ENCODE measurements around the gene TAAR6.
"Not testable (repeated sequence)": the region's sequence is repeated elsewhere in the genome, so short reads cannot be mapped to it uniquely, and the experiment has no call there.

The TAAR6 gene

DNA sequence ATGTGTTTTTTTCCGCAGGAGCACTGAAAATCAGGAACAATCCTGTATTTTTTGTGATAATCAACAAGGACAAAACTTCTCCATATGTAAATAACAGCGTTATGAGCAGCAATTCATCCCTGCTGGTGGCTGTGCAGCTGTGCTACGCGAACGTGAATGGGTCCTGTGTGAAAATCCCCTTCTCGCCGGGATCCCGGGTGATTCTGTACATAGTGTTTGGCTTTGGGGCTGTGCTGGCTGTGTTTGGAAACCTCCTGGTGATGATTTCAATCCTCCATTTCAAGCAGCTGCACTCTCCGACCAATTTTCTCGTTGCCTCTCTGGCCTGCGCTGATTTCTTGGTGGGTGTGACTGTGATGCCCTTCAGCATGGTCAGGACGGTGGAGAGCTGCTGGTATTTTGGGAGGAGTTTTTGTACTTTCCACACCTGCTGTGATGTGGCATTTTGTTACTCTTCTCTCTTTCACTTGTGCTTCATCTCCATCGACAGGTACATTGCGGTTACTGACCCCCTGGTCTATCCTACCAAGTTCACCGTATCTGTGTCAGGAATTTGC lies at the start of gene TAAR6:
TAAR6 (plus strand) TSS at position 102 of the 557 bp plus-strand sequence; CDS start at position 102, 0 bp downstream.
- DNase-seq: no peak

- no peak for DNase-seq
These were observed 49.2 kb upstream of the TAAR6 start for GRCh38 chr6:132520953-132521352.

- DNase-seq: no peak
These were observed 45.5 kb upstream of the TAAR6 start for GRCh38 chr6:132524646-132525045.

DNA sequence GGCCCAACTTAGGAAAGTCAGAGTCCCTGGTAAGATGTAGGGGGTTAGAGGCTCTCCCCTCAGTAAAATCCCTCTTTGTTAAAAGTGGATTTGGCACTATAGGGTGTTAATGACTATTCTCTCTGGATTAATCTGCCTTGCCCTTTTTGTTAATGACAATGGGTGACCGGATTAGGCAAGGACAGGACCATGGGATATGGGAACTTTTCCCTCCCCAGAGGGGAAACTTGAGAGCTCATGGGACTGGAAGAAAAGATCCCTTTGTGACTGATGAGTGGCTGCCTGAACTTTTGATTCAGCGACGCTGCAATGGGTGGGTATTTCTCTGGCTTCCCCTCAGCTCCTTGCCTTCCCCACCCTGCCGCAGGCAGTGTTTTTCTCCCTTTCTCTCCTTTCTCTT lies 44.3 kb upstream of the TAAR6 start:
- no peak for DNase-seq

DNA sequence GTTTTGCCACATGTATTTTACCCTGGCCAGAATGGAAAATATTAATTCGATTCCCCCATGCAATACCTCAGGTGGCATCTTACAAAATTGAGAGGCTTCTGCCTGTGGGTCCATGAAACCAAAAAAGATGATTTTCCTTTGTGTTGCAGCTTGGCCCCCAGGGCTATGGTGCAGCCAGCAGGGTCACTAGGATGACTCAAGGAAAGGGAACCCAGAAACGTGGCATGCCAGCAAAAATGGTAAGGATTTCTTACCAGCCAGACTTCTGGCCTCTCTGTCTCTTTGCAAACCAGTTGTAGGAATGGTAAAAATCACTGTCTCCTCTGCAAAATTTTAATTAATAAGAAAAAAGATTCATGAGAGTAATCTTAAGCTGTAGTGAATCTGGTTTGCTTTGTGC lies 43.7 kb upstream of the TAAR6 start:
- no peak for DNase-seq

GRCh38 chr6:132527791-132528190 lies 42.3 kb upstream of the TAAR6 start:
- DNase-seq: no peak

- no peak for DNase-seq
These were observed 39.7 kb upstream of the TAAR6 start for GRCh38 chr6:132530293-132530974.

DNA sequence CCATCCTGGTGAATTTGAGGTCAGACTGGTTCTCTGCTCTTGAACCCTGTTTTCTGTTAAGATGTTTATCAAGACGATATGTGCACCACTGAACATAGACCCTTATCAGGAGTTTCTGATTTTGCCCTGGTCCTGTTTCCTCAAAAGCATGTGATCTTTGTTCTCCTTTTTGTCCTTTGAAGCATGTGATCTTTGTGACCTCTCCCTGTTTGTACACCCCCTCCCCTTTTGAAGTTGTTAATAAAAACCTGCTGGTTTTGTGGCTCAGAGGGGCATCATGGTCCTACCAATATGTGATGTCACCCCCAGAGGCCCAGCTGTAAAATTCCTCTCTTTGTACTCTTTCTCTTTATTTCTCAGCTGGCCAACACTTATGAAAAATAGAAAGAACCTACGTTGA lies 35.6 kb upstream of the TAAR6 start:
- DNase-seq: not testable (repeated sequence)

DNA sequence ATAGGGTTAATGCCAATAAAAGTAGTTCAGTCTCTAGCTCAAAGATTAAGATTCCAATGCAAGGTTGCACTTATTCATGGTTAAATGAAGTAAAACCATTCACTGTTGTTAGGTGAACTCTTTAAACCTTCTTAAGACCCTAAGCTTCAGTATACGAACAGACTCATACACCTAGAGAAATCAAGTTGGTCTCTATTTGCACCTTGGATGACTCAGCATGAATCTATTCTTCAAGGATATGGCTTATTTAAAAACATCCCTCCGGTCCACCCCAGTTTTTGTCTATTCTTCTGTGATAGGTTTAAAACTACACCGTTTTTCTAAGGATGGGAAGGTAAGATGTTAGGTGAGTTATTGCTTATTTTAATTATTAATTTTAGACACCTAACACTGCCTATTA lies 33.0 kb upstream of the TAAR6 start:
- no peak for DNase-seq

DNA sequence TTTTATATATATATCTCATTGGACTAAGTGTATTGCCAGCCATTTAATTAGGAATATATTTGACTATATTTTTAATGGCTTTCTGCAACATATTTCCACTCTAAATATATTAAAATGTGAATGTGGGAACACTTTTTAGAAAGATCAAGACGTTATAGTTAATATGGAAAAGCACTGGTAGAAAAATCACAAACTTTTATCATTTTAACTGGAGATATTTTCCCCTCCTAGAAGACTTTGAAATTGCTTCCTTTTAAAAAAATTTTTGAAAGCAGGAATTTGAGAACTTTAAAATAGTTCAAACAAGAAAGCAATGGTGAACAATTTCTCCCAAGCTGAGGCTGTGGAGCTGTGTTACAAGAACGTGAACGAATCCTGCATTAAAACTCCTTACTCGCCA lies 32.1 kb upstream of the TAAR6 start, which contains the start of gene TAAR9:
TAAR9 (plus strand) TSS at position 301 of the 400 bp plus-strand sequence; CDS start at position 314, 13 bp downstream.
- DNase-seq: no peak

- DNase-seq: no peak
These were observed 25.3 kb upstream of the TAAR6 start for GRCh38 chr6:132544826-132545225.

DNA sequence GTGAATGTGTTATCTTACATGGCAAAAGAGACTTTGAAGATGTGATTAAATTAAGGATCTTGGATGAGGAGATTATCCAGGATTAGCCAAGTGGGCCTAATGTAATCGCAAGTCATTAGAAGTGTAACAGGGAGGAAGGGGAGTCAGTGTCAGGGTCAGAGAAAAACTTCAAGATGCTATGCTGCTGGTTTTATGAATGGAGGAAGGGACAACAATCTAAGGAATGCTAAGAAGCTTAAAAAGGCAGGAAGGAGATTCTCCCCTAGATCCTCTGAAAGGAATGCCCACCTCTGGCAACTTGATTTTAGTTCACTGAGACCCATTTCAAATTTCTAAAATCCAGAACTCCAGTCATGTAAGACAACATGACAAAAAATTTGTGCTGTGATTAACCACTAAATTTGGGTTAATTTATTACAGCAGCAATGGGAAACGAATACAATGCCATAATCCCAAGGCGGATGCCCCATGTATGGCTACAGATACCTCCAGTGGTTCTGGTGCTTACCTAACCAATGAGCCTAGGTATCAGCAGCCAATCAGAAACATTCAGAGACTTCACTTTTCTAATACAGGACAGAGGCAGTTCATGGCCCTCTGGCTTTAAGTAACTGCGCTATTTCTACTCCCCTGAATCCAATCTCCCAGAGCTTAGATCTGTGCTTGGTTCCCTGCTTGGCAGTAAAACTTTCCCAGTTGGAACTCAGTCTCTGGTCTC lies 21.2 kb upstream of the TAAR6 start:
- DNase-seq: no peak

DNA sequence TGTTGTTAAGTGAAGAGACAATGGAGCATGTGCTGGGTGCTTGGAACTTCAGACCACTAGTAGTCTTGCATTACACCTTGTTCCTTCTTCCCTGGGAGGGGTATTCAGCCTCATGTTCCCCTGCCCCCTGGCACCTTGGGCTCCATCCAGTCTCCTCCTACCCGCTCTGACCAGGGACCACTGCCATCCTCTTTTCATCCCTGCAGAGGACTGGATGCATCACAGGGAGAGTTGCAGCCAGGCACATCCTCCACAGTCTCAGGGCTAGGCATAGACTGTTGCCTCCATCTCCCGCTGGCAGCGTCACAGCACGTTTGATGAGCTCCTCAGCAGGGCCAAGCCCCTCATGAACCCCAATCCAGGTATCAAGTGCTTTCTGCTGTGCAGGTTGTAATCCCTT lies 18.9 kb upstream of the TAAR6 start:
- DNase-seq: no peak

DNA sequence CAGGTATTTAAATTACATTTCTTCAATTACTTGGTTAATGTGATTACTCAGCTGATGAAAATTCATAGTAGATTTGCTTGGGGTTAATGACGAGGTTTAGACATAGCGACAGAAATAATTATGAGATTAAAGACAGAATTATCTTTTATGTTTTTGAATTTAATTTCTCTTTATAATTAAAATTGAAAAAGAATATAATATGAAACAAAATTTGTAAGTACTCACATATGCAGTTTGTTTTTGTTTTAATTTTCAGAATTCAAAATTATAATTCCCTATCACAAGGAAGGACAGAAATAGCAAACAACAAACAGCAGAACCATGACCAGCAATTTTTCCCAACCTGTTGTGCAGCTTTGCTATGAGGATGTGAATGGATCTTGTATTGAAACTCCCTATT lies 17.8 kb upstream of the TAAR6 start, which contains the start of gene TAAR8:
TAAR8 (plus strand) TSS at position 301 of the 400 bp plus-strand sequence; CDS start at position 322, 21 bp downstream.
- DNase-seq: no peak

DNA sequence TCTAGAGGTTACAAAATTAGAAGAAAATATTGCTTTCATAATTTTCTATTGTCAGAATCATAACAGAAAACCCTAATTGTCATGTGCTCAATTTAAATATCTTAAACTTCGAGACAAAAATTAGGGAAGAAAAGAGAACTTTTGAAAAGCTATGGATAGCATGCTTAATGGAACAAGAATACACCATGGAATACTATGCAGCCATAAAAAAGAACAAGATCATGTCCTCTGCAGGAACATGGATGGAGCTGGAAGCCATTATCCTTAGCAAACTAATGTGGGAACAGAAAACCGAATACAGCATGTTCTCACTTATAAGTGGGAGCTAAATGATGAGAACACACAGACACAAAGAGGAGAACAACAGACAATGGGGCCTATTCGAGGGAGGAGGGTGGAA lies 10.0 kb upstream of the TAAR6 start:
- not testable (repeated sequence) for DNase-seq

DNA sequence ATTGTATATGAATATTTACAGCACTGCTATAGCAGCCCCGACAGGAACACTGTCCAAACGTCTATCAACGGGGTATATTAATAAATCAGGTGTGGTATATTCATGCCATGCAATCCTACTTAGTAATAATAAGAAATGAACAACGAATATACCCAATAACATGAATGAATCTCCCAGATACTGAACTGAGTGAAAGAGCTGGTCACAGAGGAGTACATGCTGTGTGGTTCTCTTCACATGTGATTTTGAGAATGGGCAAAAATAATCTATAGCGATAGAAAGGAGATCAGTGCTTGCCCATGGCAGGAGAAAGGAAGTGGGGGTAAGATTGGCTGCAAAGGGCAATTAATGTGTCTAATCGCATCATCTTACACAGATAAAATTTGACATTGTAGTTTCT lies 3.7 kb upstream of the TAAR6 start:
- DNase-seq: no peak

DNA sequence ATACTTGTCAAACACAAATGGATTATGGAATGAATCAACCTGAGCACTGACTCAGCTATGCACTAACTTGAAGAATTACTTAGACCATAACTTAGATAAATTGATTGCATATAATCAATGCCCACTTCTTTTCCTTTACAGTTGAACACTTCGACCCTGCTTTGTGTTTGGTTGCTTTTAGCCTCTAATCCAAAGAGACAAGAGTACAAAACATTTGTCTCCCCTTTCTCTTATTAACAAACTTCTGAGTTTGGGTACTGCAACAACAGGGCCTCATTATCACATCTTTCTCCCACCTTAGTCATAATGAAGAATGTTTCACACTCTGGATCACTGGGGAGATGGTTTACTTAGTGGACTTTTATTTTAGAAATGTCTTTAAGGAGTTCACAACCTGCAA lies 2.6 kb upstream of the TAAR6 start:
- no peak for DNase-seq

DNA sequence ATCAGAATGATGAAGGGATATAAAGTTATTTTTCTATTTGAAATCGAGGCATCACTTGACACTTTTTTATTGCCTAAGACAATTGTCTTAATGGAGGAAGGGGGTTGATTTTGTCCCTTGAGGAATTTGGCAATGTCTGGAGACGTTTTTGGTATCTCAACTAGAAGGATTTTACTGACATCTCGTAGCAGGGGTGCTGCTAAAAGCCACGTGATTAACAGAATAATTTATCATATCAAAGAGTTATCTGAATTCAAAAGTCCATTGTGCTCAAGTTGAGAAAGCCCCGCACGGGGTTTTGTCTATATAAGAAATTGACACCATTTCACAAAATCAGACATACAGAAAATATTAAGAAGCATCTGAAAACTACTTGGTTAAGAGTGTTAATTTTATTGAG lies 1.5 kb upstream of the TAAR6 start:
- DNase-seq: no peak

GRCh38 chr6:132569170-132569569 lies 952 bp upstream of the TAAR6 start:
- no peak for DNase-seq

DNA sequence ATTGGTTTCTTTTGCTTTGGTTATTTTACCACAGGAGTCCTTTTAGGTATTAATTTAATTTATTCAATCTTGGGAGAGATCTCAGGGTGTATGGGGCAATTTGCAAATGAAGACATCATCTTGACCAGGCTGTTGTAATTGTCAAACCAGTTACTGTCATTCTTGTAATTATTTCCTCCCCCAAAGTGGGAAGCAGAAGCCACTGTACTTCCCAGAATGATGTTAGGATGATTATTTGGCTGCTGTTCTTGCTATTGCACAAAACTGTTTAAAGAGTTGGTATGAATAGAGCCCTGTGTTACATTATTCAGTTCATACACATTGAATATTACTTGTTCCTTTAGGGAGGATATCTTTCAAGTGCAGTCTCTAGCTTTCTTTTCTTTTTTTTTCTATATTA lies 1.7 kb downstream of the TAAR6 start:
- DNase-seq: no peak

GRCh38 chr6:132584698-132585097 lies 14.6 kb downstream of the TAAR6 start:
- no peak for DNase-seq

GRCh38 chr6:132587424-132587823 lies 17.3 kb downstream of the TAAR6 start:
- DNase-seq: no peak

- DNase-seq: no peak
These were observed 19.3 kb downstream of the TAAR6 start, which contains the start of gene TAAR5 for GRCh38 chr6:132589454-132589853. TSS of gene TAAR5 (minus strand) at chr6:132589741. CDS start at chr6:132589686, 55 bp downstream.

DNA sequence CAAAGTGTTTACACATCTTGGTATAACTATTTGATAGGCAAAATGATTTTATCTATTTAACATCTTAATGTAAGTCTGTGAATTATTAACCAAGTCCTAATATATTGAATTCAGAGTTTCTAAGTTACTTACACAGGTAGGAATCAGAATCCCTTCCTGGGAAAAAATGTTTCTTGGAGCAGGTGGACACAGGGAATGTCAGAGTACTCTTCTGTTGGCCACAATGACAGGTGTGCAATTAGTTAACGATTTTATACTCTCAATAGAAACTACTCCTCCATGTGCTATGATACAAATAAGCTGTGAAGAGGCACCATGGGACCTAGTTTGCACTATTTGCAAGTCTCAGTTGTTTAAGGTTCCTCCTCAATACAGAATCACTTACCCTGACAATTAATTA lies 20.2 kb downstream of the TAAR6 start:
- DNase-seq: no peak

Data from cortex of kidney (tissue), 1 donor.